Mesenchymal stem cell (in vitro differentiated cells and primary cell): Measurements from ENCODE around the gene ZNF770.
"Not testable (repeated sequence)": the region's sequence is repeated elsewhere in the genome, so short reads cannot be mapped to it uniquely, and the experiment has no call there.

ENCODE experiments used
- DNase-seq: peaks from one replicate; pipeline ENCODE4 v3.0.0-alpha.2; 2013
- H2AFZ ChIP-seq: one replicate; pipeline ENCODE4 v1.6.1; 2013; ENCODE audit warnings: low read depth, mild to moderate bottlenecking, control low read depth, inconsistent platforms, low read length, moderate library complexity
- H2AK5ac ChIP-seq: 2 replicates; pipeline ENCODE4 v1.6.1; 2013; ENCODE audit warnings: low read length, moderate library complexity, mild to moderate bottlenecking, inconsistent platforms; ENCODE audit not compliant: severe bottlenecking
- H2BK120ac ChIP-seq: one replicate; pipeline ENCODE4 v1.6.1; 2013; ENCODE audit warnings: low read depth, mild to moderate bottlenecking, inconsistent platforms, low read length, moderate library complexity
- H2BK12ac ChIP-seq, 2 experiments: one replicate each; pipeline ENCODE4 v1.6.1; 2013; ENCODE audit warnings: inconsistent platforms in 2 of 2, low read length in 2 of 2, mild to moderate bottlenecking in 2 of 2, moderate library complexity in 2 of 2, control low read depth in 1 of 2
- H2BK15ac ChIP-seq: one replicate; pipeline ENCODE4 v1.6.1; 2013; ENCODE audit warnings: mild to moderate bottlenecking, low read depth, inconsistent platforms; ENCODE audit not compliant: poor library complexity, severe bottlenecking
- H2BK5ac ChIP-seq: 2 replicates; pipeline ENCODE4 v1.6.1; 2013; ENCODE audit warnings: low read depth, mild to moderate bottlenecking, low read length, control low read depth, inconsistent platforms; ENCODE audit not compliant: poor library complexity, severe bottlenecking
- H3K14ac ChIP-seq, 2 experiments: one replicate each; pipeline ENCODE4 v1.6.1; 2013; ENCODE audit warnings: inconsistent platforms in 2 of 2, low read length in 2 of 2, control low read depth in 1 of 2, mild to moderate bottlenecking in 1 of 2, moderate library complexity in 1 of 2
- H3K18ac ChIP-seq, 2 experiments: one replicate each; pipeline ENCODE4 v1.6.1; 2013; ENCODE audit warnings: inconsistent platforms in 2 of 2, low read length in 2 of 2, control low read depth in 1 of 2, low read depth in 1 of 2, mild to moderate bottlenecking in 1 of 2
- H3K23ac ChIP-seq, 2 experiments: one replicate each; pipeline ENCODE4 v1.6.1; 2013; ENCODE audit warnings: inconsistent platforms in 2 of 2, low read length in 2 of 2, mild to moderate bottlenecking in 2 of 2, moderate library complexity in 2 of 2, control low read depth in 1 of 2
- H3K27ac ChIP-seq: 2 replicates; pipeline ENCODE4 v1.5.1; 2013; ENCODE audit warnings: mild to moderate bottlenecking, moderate library complexity, low read length, control low read depth, inconsistent platforms; ENCODE audit not compliant: poor library complexity, severe bottlenecking
- H3K27me3 ChIP-seq, 2 experiments: 2 replicates each; pipeline versions ENCODE4 v1.6.1 to v1.7.0; 2013; ENCODE audit warnings: low read length in 2 of 2, mild to moderate bottlenecking in 2 of 2, moderate library complexity in 2 of 2, control low read depth in 1 of 2, inconsistent platforms in 1 of 2; ENCODE audit not compliant: control insufficient read depth in 1 of 2, insufficient read depth in 1 of 2
- H3K36me3 ChIP-seq, 2 experiments: 2 replicates each; pipeline versions ENCODE4 v1.6.1 to v1.7.0; 2013; ENCODE audit warnings: low read length in 2 of 2, control low read depth in 1 of 2, inconsistent platforms in 1 of 2, low read depth in 1 of 2, mild to moderate bottlenecking in 1 of 2; ENCODE audit not compliant: insufficient read depth in 2 of 2, control insufficient read depth in 1 of 2
- H3K4ac ChIP-seq, 2 experiments: one replicate each; pipeline ENCODE4 v1.6.1; 2013; ENCODE audit warnings: inconsistent platforms in 2 of 2, low read length in 2 of 2, mild to moderate bottlenecking in 2 of 2, moderate library complexity in 2 of 2, control low read depth in 1 of 2, low read depth in 1 of 2
- H3K4me1 ChIP-seq: 2 replicates; pipeline ENCODE4 v1.6.1; 2013; ENCODE audit warnings: low read depth, low read length, control low read depth; ENCODE audit not compliant: control insufficient read depth, insufficient read depth
- H3K4me2 ChIP-seq: 2 replicates; pipeline ENCODE4 v1.6.1; 2013; ENCODE audit warnings: low read length, mild to moderate bottlenecking, inconsistent platforms; ENCODE audit not compliant: poor library complexity, severe bottlenecking
- H3K4me3 ChIP-seq, 2 experiments: 2 replicates each; pipeline versions ENCODE4 v1.5.1 to v1.7.0; 2013; ENCODE audit warnings: low read length in 2 of 2, mild to moderate bottlenecking in 2 of 2, control low read depth in 1 of 2, low read depth in 1 of 2; ENCODE audit not compliant: insufficient read depth in 1 of 2
- H3K79me1 ChIP-seq: replicated peaks from 2 replicates; pipeline ENCODE4 v1.6.1; 2013; ENCODE audit warnings: mild to moderate bottlenecking, control low read depth, low read length, inconsistent platforms; ENCODE audit not compliant: poor library complexity, severe bottlenecking
- H3K9ac ChIP-seq: 2 replicates; pipeline ENCODE4 v1.7.0; 2013; ENCODE audit warnings: mild to moderate bottlenecking, low read length, moderate library complexity
- H3K9me3 ChIP-seq: 2 replicates; pipeline ENCODE4 v1.7.0; 2013; ENCODE audit warnings: mild to moderate bottlenecking, low read length; ENCODE audit not compliant: control insufficient read depth
- H4K8ac ChIP-seq: one replicate; pipeline ENCODE4 v1.6.1; 2013; ENCODE audit warnings: inconsistent platforms, mild to moderate bottlenecking, low read length, moderate library complexity
- H4K91ac ChIP-seq: one replicate; pipeline ENCODE4 v1.6.1; 2013; ENCODE audit warnings: mild to moderate bottlenecking, low read length, inconsistent platforms
- WGBS: methylation state at CpG from one replicate; pipeline ENCODE4 v1.1.7; 2013; ENCODE audit warnings: mixed read lengths; 5-methylcytosine and 5-hydroxymethylcytosine counted together

The ZNF770 gene

DNA sequence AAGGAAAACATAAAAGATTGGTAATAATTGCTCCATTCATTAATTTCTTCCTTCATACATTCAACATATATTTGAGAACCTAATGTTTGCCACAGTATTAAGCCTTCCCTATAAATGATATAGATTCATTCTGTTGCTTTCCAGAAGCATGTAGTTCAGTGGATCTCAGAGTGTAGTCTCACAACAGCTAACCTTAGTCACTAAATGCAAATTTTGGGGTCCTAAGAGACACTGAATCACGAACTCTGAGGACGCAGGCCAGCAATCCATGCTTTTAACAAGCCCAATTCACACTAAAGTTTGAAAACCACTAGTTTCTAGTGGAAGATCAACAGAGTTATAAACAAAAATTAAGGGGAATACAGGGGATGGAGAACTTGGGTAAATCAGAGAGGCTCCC is 11.3 kb downstream of the ZNF770 start:
- Histone ChIP-seq H2AFZ (no peak overlapping the region), H3K27me3 (no peaks in the 10 kb centered on the region), H3K4me2 (no peak overlapping the region), H3K36me3 (peaks cover 3 to 12% of the 10 kb centered on the region in 2 experiments), H3K18ac (no peak overlapping the region), H4K91ac (no peak overlapping the region), H3K79me1 (peaks cover 6% of the 10 kb centered on the region), H3K14ac (no peak overlapping the region), H3K4me1 (no peaks in the 10 kb centered on the region), H2BK15ac (no peak overlapping the region), H3K9ac (no peak overlapping the region), H3K4ac (no peak overlapping the region), H3K4me3 (no peak overlapping the region), H2BK12ac (no peak overlapping the region), H2AK5ac (no peak overlapping the region), H4K8ac (no peak overlapping the region), H3K9me3 (no peaks in the 10 kb centered on the region), H3K27ac (no peak overlapping the region), H2BK120ac (no peak overlapping the region), H3K23ac (no peak overlapping the region), H2BK5ac (no peak overlapping the region)
- DNase-seq: no peak
- no CpG with 5 or more reads among the region's 2 CpGs for WGBS

- no peaks in the 10 kb centered on the region for H3K4me1 ChIP-seq
- no peak overlapping the region for H2BK120ac ChIP-seq
- no peak overlapping the region for H4K8ac ChIP-seq
- H3K27me3 ChIP-seq: no peaks in the 10 kb centered on the region
- no peak overlapping the region for H3K18ac ChIP-seq
- WGBS: 100% methylated on average over 2 of the region's 2 CpGs
- no peak overlapping the region for H3K27ac ChIP-seq
- no peak overlapping the region for H3K23ac ChIP-seq
- no peak overlapping the region for H3K4me2 ChIP-seq
- no peak overlapping the region for H3K9ac ChIP-seq
- H2BK12ac ChIP-seq: no peak overlapping the region
- no peak overlapping the region for H2BK5ac ChIP-seq
- no peak overlapping the region for H3K14ac ChIP-seq
- H2AFZ ChIP-seq: no peak overlapping the region
- H3K9me3 ChIP-seq: no peaks in the 10 kb centered on the region
- no peak overlapping the region for H4K91ac ChIP-seq
- H3K4ac ChIP-seq: no peak overlapping the region
- no peak overlapping the region for H3K4me3 ChIP-seq
- H3K36me3 ChIP-seq: peaks cover 3 to 6% of the 10 kb centered on the region in 2 experiments
- no peak for DNase-seq
- H2AK5ac ChIP-seq: no peak overlapping the region
- peaks cover 4% of the 10 kb centered on the region for H3K79me1 ChIP-seq
- H2BK15ac ChIP-seq: no peak overlapping the region
Measured at GRCh38 chr15:34976073-34976472, 12.0 kb downstream of the ZNF770 start.

DNA sequence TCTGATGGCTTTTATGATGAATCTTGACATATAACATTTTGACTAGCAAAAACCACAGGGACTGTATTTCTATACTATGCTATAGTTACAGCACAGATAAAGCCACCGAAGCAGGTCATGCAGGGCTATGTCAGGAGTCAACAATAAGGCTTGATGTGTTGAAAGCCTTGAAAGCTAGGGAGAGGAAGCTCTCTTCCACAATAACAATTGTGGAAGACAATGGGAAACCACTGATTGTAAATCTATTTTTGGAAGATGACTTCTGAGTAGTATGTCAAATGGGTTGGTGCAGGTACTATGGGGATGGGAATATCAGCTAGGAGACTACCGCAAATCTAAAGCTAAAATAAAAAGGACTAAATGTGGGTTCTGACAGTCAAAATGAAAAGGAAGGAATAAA is 14.6 kb downstream of the ZNF770 start:
- Histone ChIP-seq H3K18ac (no peak overlapping the region), H4K91ac (no peak overlapping the region), H2BK5ac (no peak overlapping the region), H3K27ac (no peak overlapping the region), H3K4me3 (no peak overlapping the region), H2AK5ac (no peak overlapping the region), H3K4me2 (no peak overlapping the region), H2BK120ac (no peak overlapping the region), H3K14ac (no peak overlapping the region), H2BK15ac (no peak overlapping the region), H2BK12ac (no peak overlapping the region), H3K4ac (no peak overlapping the region), H4K8ac (no peak overlapping the region), H3K9ac (no peak overlapping the region), H3K9me3 (no peaks in the 10 kb centered on the region), H2AFZ (no peak overlapping the region), H3K27me3 (no peaks in the 10 kb centered on the region), H3K79me1 (peaks cover 5% of the 10 kb centered on the region), H3K23ac (no peak overlapping the region), H3K36me3 (peaks cover 0 to 3% of the 10 kb centered on the region in 2 experiments), H3K4me1 (peaks cover 1% of the 10 kb centered on the region)
- WGBS: 100% methylated on average over 1 of the region's 2 CpGs
- no peak for DNase-seq

- Histone ChIP-seq H3K18ac (peak overlapping the region in 1 of 2 experiments; percentile 78), H3K4me3 (peak overlapping the region in 1 of 2 experiments; percentile 99), H2AFZ (peak overlapping the region; percentile 61), H4K8ac (peak overlapping the region; percentile 98), H3K9ac (peak overlapping the region; percentile 98), H3K4ac (peak overlapping the region in 1 of 2 experiments; percentile 73), H4K91ac (peak overlapping the region; percentile 39), H3K4me2 (peak overlapping the region; percentile 72)
- WGBS: 80% methylated on average over 21 of the region's 21 CpGs
- not testable (repeated sequence) for H3K27ac ChIP-seq, H2BK120ac ChIP-seq, H2BK5ac ChIP-seq, H3K23ac ChIP-seq, H3K79me1 ChIP-seq, H3K14ac ChIP-seq, H3K36me3 ChIP-seq, H3K4me1 ChIP-seq, H2BK15ac ChIP-seq, H2BK12ac ChIP-seq, H3K27me3 ChIP-seq, H3K9me3 ChIP-seq, DNase-seq, H2AK5ac ChIP-seq
Measured at GRCh38 chr15:34970098-34970643, 17.9 kb downstream of the ZNF770 start.
